ENCODE data around the gene DMRT1.
"Not testable (repeated sequence)": the region's sequence is repeated elsewhere in the genome, so short reads cannot be mapped to it uniquely, and the experiment has no call there.

DMRT1 gene

GRCh38 chr9:973295-973834 is 131.9 kb downstream of the DMRT1 start:
- DNase-seq, result no peak

- DNase-seq, result no peak
Observed at GRCh38 chr9:974031-974995, 132.8 kb downstream of the DMRT1 start.

- DNase-seq, result no peak
Observed at GRCh38 chr9:974996-975739, 133.7 kb downstream of the DMRT1 start.

DNA sequence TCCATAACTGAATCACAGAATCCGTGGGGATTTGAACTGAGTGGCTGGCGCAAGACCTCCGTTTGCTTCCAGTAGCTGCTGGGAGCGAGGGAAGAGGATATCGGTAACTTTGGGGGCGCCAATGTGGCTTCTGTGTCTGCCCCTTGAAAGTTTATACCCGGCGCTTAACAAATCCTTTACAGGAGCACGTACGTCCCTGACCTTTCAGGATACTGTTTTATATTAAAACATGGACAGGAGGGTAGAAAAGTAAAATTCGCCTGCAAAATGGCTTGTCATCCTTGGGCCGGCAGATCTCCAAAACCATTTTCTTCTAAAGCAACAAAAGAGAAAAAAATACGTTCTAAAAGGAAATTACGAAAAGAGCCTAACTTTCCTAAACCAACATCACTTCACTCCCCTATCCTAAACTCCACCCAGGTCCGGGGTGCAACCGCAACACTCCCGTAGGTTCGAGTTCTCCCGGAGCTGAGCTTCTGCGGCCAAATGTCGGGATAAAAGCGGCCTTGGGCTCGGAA is 134.3 kb downstream of the DMRT1 start:
- no peak for DNase-seq

- no peak for DNase-seq
Observed at GRCh38 chr9:976258-976942, 134.9 kb downstream of the DMRT1 start, which contains the start of gene DMRT3. TSS of gene DMRT3 (plus strand) at chr9:976655. CDS start at chr9:977002, 347 bp downstream.

GRCh38 chr9:976943-977837 is 135.7 kb downstream of the DMRT1 start:
- DNase-seq, result peak; percentile 9

GRCh38 chr9:977838-978830 is 136.6 kb downstream of the DMRT1 start:
- DNase-seq, result no peak

DNA sequence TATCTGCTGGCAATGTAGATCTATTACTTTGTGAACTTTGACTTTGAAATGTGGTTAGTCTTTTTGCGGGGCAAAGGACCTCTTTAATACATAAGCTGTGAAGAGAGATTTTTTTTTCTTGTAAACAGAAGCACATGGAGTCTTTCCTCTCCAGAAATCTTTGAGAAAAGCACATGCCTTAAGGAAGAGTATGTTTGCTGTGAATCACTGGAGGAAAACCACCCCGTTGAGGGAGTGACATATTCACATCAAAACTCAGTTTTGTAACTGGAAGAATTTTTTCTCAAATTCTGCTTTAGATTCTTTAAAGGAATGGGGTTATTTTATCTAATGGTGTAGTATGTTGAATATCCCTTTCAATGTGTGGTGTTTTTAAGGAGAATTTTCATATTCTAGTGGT is 138.5 kb downstream of the DMRT1 start:
- no peak for DNase-seq

GRCh38 chr9:980640-981039 is 139.1 kb downstream of the DMRT1 start:
- no peak for DNase-seq

GRCh38 chr9:981491-981898 is 140.0 kb downstream of the DMRT1 start:
- no peak for DNase-seq

GRCh38 chr9:982394-983230 is 141.1 kb downstream of the DMRT1 start:
- DNase-seq, result no peak

- no peak for DNase-seq
Observed at GRCh38 chr9:994005-994404, 152.5 kb downstream of the DMRT1 start.

GRCh38 chr9:995192-995591 is 153.7 kb downstream of the DMRT1 start:
- DNase-seq, result no peak

DNA sequence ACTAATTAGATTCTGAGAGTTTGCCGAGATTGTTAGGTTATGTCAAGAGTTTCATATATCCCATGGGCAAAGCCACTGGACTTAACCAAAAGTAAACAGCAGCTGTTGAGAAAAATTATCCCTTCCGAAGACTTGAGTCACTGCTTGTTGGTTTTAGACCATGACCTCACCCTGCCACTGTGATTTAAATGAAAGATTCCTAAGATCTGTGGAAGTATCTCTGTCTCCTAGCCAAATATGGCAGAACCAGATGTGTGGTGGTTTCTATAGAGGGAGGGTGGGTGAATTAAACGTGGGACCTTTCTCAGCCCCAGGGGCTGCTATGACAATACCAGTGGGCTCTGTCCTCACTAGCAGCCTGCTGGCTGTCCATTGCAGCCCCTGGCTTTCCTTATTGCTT is 154.3 kb downstream of the DMRT1 start:
- DNase-seq, result no peak

- not testable (repeated sequence) for DNase-seq
Observed at GRCh38 chr9:998299-999110, 157.0 kb downstream of the DMRT1 start.

- no peak for DNase-seq
Observed at GRCh38 chr9:1001838-1002237, 160.3 kb downstream of the DMRT1 start.

DNA sequence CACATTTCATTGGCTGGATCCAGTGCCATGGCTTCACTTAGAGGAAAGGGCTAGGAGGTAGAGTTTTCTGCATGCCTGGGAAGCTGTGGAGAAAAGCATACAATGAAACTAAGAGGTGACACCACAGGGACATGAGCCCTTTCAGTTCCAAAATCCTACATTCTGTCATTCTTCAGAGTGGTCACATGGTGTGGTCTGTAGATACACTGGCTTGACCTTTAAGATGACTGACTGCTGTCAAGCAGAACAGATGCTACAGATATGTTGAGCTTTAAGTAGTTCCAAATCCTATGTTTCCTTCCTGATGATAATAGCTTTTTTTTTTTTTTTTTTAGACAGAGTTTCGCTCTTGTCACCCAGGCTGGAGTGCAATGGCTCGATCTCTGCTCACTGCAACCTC is 161.2 kb downstream of the DMRT1 start:
- DNase-seq, result no peak

GRCh38 chr9:1005043-1005667 is 163.7 kb downstream of the DMRT1 start:
- DNase-seq, result peak; percentile 34

Data from NCI-H1694 treated with DMSO at 0.1 percent for 48 hours (cell line).